Measurements from ENCODE around the gene OSBPL10.

DNA sequence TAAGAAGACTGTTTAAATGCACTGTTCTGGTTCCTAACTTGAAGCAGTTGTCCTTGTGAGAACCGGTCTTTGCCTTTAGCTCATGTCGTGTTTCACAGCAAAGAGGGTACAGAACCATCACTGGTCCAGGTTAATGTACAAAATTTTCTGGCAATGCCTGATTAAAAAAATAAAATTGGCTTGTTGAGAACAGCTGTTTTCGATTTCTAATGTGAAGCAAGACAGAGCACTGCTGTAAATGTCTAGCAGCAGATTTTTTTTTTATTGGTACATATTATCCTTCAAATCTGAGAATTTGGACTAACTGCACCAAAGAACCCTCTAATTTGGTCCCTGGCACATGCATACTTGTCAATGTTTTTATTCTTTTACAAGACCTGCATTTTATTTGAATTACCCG, 345.0 kb downstream of the OSBPL10 start:
- TF ChIP-seq, protein P1, sequence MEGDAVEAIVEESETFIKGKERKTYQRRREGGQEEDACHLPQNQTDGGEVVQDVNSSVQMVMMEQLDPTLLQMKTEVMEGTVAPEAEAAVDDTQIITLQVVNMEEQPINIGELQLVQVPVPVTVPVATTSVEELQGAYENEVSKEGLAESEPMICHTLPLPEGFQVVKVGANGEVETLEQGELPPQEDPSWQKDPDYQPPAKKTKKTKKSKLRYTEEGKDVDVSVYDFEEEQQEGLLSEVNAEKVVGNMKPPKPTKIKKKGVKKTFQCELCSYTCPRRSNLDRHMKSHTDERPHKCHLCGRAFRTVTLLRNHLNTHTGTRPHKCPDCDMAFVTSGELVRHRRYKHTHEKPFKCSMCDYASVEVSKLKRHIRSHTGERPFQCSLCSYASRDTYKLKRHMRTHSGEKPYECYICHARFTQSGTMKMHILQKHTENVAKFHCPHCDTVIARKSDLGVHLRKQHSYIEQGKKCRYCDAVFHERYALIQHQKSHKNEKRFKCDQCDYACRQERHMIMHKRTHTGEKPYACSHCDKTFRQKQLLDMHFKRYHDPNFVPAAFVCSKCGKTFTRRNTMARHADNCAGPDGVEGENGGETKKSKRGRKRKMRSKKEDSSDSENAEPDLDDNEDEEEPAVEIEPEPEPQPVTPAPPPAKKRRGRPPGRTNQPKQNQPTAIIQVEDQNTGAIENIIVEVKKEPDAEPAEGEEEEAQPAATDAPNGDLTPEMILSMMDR (conservative IDR thresholded peaks at IDR 0.05 in 1 of 2, IDR thresholded peaks at IDR 0.05 in 1 of 2; ENCODE audit: low read depth in 1 of 2, low read length in 2 of 2) = no peak
- no peak for TF ChIP-seq EZH2 (IDR thresholded peaks at IDR 0.05; ENCODE audit: low read length, missing control alignments)

Data from fibroblast of lung (primary cell).